HL-60 (cell line): Measurements from ENCODE around the gene HS1BP3.

ENCODE experiments used
- GABPA ChIP-seq: IDR thresholded peaks from 2 replicates; pipeline ENCODE4 v1.6.1; 2012; ENCODE audit warnings: low read depth
- POLR2AphosphoS5 ChIP-seq: IDR thresholded peaks from 2 replicates; pipeline ENCODE4 v1.6.1; 2012; ENCODE audit warnings: low read depth
- REST ChIP-seq: IDR thresholded peaks from 2 replicates; pipeline ENCODE4 v1.6.1; 2012; ENCODE audit warnings: low read depth; ENCODE audit not compliant: insufficient replicate concordance
- TF ChIP-seq, protein P1 (sequence below): IDR thresholded peaks from one replicate; pipeline ENCODE4 v1.5.1; 2011; ENCODE audit warnings: low read length, control low read depth, inconsistent platforms; ENCODE audit not compliant: insufficient read depth

- TF ChIP-seq, protein P1, sequence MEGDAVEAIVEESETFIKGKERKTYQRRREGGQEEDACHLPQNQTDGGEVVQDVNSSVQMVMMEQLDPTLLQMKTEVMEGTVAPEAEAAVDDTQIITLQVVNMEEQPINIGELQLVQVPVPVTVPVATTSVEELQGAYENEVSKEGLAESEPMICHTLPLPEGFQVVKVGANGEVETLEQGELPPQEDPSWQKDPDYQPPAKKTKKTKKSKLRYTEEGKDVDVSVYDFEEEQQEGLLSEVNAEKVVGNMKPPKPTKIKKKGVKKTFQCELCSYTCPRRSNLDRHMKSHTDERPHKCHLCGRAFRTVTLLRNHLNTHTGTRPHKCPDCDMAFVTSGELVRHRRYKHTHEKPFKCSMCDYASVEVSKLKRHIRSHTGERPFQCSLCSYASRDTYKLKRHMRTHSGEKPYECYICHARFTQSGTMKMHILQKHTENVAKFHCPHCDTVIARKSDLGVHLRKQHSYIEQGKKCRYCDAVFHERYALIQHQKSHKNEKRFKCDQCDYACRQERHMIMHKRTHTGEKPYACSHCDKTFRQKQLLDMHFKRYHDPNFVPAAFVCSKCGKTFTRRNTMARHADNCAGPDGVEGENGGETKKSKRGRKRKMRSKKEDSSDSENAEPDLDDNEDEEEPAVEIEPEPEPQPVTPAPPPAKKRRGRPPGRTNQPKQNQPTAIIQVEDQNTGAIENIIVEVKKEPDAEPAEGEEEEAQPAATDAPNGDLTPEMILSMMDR = no peak
- no peak for TF ChIP-seq REST
- TF ChIP-seq POLR2AphosphoS5 = no peak
- TF ChIP-seq GABPA = no peak
Measured at GRCh38 chr2:20657522-20658235, 6.8 kb upstream of the HS1BP3 start.
